GM23248 (cell line): ENCODE data around the gene JPH2.

Experiments used
- EZH2 ChIP-seq: fragments of 200-600 bp; sonication (generic); IDR thresholded peaks from 2 replicates; pipeline ENCODE4 v1.6.1; 2018; ENCODE audit warnings: antibody characterized with exemption, mild to moderate bottlenecking; ENCODE audit not compliant: insufficient read depth, poor library complexity, severe bottlenecking
- EZH2phosphoT487 ChIP-seq: fragments of 200-600 bp; sonication (generic); IDR thresholded peaks from 2 replicates; pipeline ENCODE4 v1.6.1; 2018; ENCODE audit warnings: antibody characterized with exemption, moderate library complexity, mild to moderate bottlenecking, low read depth; ENCODE audit not compliant: insufficient read depth

GRCh38 chr20:44104798-44105517 is 82.0 kb downstream of the JPH2 start:
- TF ChIP-seq EZH2phosphoT487 (no peak), EZH2 (no peak)
